Mucosa of descending colon (tissue), 3 donors: ENCODE measurements around the gene STAM2. TPM values are rescaled to one million over a fixed set of nuclear protein-coding genes. Genes with fewer than 3 reads are reported as not detected.
"Not testable (repeated sequence)": the region's sequence is repeated elsewhere in the genome, so short reads cannot be mapped to it uniquely, and the experiment has no call there.

Source experiments
- ATAC-seq: fragments of 200-7000 bp; cut with Tn5 transposase; one replicate; pipeline ENCODE4 v1.9.1; 2020; ENCODE audit warnings: mild to moderate bottlenecking, moderate library complexity
- DNase-seq, 3 donors: peaks; one replicate each; pipeline ENCODE4 v3.0.0-alpha.2; 2020
- H3K36me3 ChIP-seq: fragments of 200-600 bp; one replicate; pipeline ENCODE4 v1.8.0; 2021; ENCODE audit warnings: low read depth, mild to moderate bottlenecking
- H3K4me1 ChIP-seq: fragments of 200-600 bp; one replicate; pipeline ENCODE4 v1.8.0; 2021; ENCODE audit warnings: low read depth, mild to moderate bottlenecking
- H3K4me3 ChIP-seq: fragments of 200-600 bp; one replicate; pipeline ENCODE4 v1.8.0; 2021; ENCODE audit warnings: mild to moderate bottlenecking
- H3K9me3 ChIP-seq: fragments of 200-600 bp; one replicate; pipeline ENCODE4 v1.8.0; 2021; ENCODE audit warnings: mild to moderate bottlenecking
- intact Hi-C, 2 donors: fragments of 100-400 bp; cut with DNase I in 1 of 2; cut with micrococcal nuclease in 1 of 2; formaldehyde crosslinking; loops; one replicate each; pipeline versions ENCODE4 v1.11.0 to v1.11.1; 2022; cut with DNase I, micrococcal nuclease
- total RNA-seq, 3 donors: library from RNA; stranded (reverse); fragmentation: NEBNext Ultra II Directional in 2 of 3; extraction: Animal tissue kit (Norgen Biotek cat#: 25700) in 2 of 3; gene quantifications; one replicate each; pipeline versions ENCODE4 v1.2.1 to v1.2.4, GENCODE V29; 2021 to 2023
- TF ChIP-seq, protein P1 (sequence below): fragments of 200-600 bp; IDR thresholded peaks from one replicate; pipeline ENCODE4 v1.8.0; 2022; ENCODE audit warnings: antibody characterized with exemption, mild to moderate bottlenecking
- donor health status: DM: no; HTN: no; CAD: no; lungs with moderate emphysema.
- donor health status: DM: no; HTN: no; CAD: no.
- donor health status: DM: no; HTN: yes; CAD: no.

STAM2 gene
- total RNA-seq, 3 donors from 2014 or later: 38.8 to 45.8 (median 41.7) TPM

DNA sequence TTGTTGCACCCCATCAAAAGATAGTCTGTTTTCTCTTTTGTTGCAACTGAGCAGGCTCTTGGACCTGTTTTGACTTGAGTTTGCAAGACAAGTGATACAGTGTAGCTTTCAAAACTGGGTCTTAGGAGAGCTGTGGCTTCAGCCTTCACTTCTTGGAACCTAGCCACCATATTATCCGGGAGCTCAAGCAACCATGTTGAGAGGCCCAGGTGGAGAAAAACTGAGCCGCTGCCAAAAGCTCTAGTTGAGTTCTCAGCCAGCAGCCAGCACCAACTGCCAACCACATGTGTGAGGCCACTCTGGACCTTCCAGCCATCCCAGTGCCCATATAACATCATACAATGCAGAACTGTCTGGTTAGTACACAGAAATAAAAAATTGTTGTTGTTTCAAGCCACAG lies 82.1 kb downstream of the STAM2 start:
- Histone ChIP-seq H3K36me3 (no peaks in the 10 kb centered on the region), H3K4me3 (no peak overlapping the region), H3K4me1 (no peaks in the 10 kb centered on the region), H3K9me3 (no peaks in the 10 kb centered on the region)
- intact Hi-C loops: no loop called here
- ATAC-seq (no peak), DNase-seq (no peak)
- TF ChIP-seq, protein P1, sequence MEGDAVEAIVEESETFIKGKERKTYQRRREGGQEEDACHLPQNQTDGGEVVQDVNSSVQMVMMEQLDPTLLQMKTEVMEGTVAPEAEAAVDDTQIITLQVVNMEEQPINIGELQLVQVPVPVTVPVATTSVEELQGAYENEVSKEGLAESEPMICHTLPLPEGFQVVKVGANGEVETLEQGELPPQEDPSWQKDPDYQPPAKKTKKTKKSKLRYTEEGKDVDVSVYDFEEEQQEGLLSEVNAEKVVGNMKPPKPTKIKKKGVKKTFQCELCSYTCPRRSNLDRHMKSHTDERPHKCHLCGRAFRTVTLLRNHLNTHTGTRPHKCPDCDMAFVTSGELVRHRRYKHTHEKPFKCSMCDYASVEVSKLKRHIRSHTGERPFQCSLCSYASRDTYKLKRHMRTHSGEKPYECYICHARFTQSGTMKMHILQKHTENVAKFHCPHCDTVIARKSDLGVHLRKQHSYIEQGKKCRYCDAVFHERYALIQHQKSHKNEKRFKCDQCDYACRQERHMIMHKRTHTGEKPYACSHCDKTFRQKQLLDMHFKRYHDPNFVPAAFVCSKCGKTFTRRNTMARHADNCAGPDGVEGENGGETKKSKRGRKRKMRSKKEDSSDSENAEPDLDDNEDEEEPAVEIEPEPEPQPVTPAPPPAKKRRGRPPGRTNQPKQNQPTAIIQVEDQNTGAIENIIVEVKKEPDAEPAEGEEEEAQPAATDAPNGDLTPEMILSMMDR: no peak

DNA sequence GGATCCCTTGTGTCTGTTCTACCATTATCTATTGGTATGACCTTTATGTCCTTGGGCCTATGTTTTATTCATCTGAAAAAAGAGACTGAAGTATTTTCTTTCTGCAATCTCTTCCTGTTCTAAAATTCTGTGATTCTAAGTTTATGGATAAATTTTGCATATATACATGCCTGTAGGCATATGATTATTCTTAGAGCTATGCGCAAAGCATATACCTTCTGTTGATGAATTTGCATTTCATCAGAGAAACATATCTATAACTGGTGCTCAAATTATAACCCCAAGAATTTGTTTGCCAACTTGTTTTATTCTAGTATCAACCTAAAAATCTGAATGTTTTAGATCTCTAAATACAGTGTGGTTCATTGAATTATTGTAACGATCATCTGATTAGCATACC lies 83.5 kb downstream of the STAM2 start:
- no peaks in the 10 kb centered on the region for H3K9me3 ChIP-seq
- H3K4me3 ChIP-seq: no peak overlapping the region
- H3K36me3 ChIP-seq: no peaks in the 10 kb centered on the region
- intact Hi-C loops: no loop called here
- ATAC-seq (no peak), DNase-seq (no peak)
- H3K4me1 ChIP-seq: no peaks in the 10 kb centered on the region
- TF ChIP-seq, protein P1: no peak

DNA sequence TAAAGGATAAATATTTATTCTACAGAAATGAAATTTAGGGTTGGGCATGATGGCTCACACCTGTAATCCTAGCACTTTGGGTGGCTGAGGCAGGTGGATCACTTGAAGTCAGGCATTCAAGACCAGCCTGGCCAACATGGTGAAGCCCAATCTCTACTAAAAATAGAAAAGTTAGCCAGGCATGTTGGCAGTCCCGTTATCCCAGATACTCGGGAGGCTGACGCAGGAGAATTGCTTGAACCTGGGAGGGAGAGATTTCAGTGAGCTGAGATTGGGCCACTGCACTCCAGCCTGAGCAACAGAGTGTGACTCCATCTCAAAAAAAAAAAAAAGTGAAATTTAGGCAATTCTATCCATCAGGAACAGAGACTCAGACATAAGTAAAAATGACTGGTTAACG lies 84.8 kb downstream of the STAM2 start:
- ATAC-seq, DNase-seq, H3K9me3 ChIP-seq, H3K36me3 ChIP-seq, H3K4me1 ChIP-seq, intact Hi-C loops, H3K4me3 ChIP-seq: not testable (repeated sequence)

DNA sequence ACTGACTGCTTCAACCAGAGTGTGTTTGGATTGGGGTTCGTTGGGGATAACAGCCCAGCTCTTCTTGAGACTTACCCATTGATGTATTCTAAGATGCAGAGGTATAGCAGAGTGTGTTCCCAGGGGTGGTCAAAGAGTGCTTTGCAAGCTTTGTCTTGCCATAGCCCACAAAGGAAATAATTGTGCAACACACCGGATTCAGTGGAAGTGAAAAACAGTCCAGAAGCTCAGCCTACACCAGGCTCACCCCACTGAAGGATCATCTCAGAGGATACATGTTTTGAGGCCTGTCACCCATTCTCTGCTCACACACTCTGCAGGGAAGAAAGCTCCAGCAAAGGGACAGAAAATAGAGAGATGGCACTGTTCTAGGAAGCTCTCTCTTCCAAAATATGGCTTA lies 86.3 kb downstream of the STAM2 start:
- DNase-seq: peak in 1 of 3 donors; percentile 4
- TF ChIP-seq, protein P1: no peak
- no peaks in the 10 kb centered on the region for H3K36me3 ChIP-seq
- H3K4me3 ChIP-seq: no peak overlapping the region
- intact Hi-C loops: no loop called here
- no peaks in the 10 kb centered on the region for H3K4me1 ChIP-seq
- ATAC-seq: peak; percentile 15
- no peaks in the 10 kb centered on the region for H3K9me3 ChIP-seq

DNA sequence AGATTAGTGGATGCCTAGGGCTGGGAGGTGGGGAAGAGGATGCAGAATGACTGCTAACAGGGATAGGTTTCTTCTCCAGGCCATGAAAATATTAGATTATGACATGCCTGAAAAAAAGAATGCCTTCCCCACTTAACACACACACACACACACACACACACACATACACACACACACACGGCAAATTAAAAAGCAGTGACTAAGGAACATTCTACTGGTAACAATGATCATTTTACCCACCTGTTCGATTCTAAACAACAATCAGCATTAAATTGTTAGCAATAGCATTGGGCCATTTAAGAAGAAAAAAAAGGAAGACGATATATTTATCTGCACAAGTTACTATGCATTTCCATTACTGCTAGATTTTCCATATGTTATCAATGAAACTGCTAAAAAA lies 87.6 kb downstream of the STAM2 start:
- no peak for DNase-seq
- no peaks in the 10 kb centered on the region for H3K36me3 ChIP-seq
- no peak for ATAC-seq
- TF ChIP-seq, protein P1: no peak
- no peaks in the 10 kb centered on the region for H3K4me1 ChIP-seq
- H3K4me3 ChIP-seq: no peak overlapping the region
- intact Hi-C loops: no loop called here
- no peaks in the 10 kb centered on the region for H3K9me3 ChIP-seq

DNA sequence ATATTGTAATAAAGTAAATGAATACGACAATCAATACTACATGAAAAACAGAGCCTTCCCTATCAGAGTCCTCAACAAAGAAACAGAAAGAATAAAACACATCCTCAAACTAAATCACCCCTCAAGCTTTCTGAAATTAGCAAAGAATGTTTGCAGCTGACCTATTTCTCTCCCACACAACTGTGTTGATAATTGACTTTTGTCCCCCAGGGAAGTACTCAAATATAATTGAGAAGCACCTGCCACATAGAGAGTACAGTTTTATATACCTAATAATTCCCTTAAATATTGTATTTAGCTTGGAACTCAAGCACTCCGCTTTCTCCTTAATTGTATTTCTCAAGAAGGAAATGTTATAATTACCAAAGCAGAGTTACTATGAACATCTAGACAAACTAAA lies 89.3 kb downstream of the STAM2 start:
- intact Hi-C loops: no loop called here
- no peaks in the 10 kb centered on the region for H3K36me3 ChIP-seq
- ATAC-seq (no peak), DNase-seq (no peak)
- no peaks in the 10 kb centered on the region for H3K4me1 ChIP-seq
- H3K9me3 ChIP-seq: no peaks in the 10 kb centered on the region
- H3K4me3 ChIP-seq: no peak overlapping the region
- TF ChIP-seq, protein P1: no peak
